ENCODE measurements around the gene TBCB.

DNA sequence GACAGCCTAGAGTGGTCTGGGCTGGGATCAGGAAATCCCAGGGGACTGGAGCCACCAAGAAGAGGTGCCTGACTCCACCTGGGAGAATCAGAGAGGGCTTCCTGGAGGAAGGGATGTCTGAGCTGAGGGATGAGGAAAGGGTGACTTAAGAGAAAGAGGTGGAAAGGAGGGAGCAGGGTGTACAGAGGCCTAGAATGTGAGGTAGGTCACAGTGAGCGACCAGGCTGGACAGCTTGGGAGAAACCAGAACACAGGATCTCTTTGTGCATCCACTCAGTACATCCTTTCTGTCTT lies 1.0 kb downstream of the TBCB start:
- TF ChIP-seq GATA3 (IDR thresholded peaks at IDR 0.05; ENCODE audit: low read depth, low read length) (no peak), GATA2 (IDR thresholded peaks at IDR 0.05; ENCODE audit: low read depth, low read length) (no peak)

Data from SH-SY5Y (cell line).